Thyroid gland (tissue), 4 donors: ENCODE data around the gene CPXM2. TPM values are rescaled to one million over a fixed set of nuclear protein-coding genes. Genes with fewer than 3 reads are reported as not detected.
A peak's percentile ranks its signal among the peaks of the same experiment; 100 is the strongest.

Experiments
- DNase-seq, 2 donors: peaks; one replicate each; pipeline ENCODE4 v3.0.0-alpha.2; 2019
- H3K27ac ChIP-seq, 3 donors: fragments of 200-600 bp; sonication (generic); 1 replicate in 2 of 3; 2 replicates in 1 of 3; pipeline ENCODE4 v1.5.1; 2016 to 2019; ENCODE audit warnings: mild to moderate bottlenecking in 1 of 3, moderate library complexity in 1 of 3
- H3K27me3 ChIP-seq: fragments of 200-600 bp; sonication (generic); one replicate; pipeline ENCODE4 v1.5.1; 2019
- H3K36me3 ChIP-seq, 2 donors: fragments of 200-600 bp; sonication (generic); one replicate each; pipeline ENCODE4 v1.5.1; 2016 to 2019
- H3K4me1 ChIP-seq, 2 donors: fragments of 200-600 bp; sonication (generic); one replicate each; pipeline ENCODE4 v1.5.1; 2017 to 2019
- H3K4me3 ChIP-seq, 3 donors: fragments of 200-600 bp; sonication (generic); replicated peaks in 1 of 3; 1 replicate in 2 of 3; 2 replicates in 1 of 3; pipeline ENCODE4 v1.5.1; 2016; ENCODE audit warnings: mild to moderate bottlenecking in 1 of 3
- H3K9me3 ChIP-seq: fragments of 200-600 bp; sonication (generic); one replicate; pipeline ENCODE4 v1.5.1; 2017
- CTCF ChIP-seq, 6 experiments: fragments of 200-600 bp in 3 of 6; fragments of 450-650 bp in 3 of 6; sonication (generic) in 3 of 6; IDR thresholded peaks; one replicate each; pipeline ENCODE4 v1.5.1; 2016 to 2019; ENCODE audit warnings: antibody characterized with exemption in 6 of 6, mild to moderate bottlenecking in 2 of 6, inconsistent platforms in 1 of 6, moderate library complexity in 1 of 6
- POLR2A ChIP-seq, 2 donors: fragments of 450-650 bp; IDR thresholded peaks; one replicate each; pipeline ENCODE4 v1.6.1; 2017; ENCODE audit warnings: antibody characterized with exemption in 2 of 2, mild to moderate bottlenecking in 2 of 2, moderate library complexity in 1 of 2
- WGBS, 2 donors: methylation state at CpG; one replicate each; pipeline ENCODE4 v1.1.5; 2017; 5-methylcytosine and 5-hydroxymethylcytosine counted together
- intact Hi-C: fragments of 100-400 bp; cut with DNase I; formaldehyde crosslinking; loops from one replicate; pipeline ENCODE4 v1.15.1; 2023
- total RNA-seq, 4 donors: library from RNA; depleted of rRNA; stranded (reverse); fragments of >200 nt; gene quantifications; one replicate each; pipeline ENCODE4 v1.2.3, GENCODE V29; 2016

CPXM2 gene
- total RNA-seq, 4 donors from 2014 or later, result 6.3 to 11.6 (median 8.5) TPM

DNA sequence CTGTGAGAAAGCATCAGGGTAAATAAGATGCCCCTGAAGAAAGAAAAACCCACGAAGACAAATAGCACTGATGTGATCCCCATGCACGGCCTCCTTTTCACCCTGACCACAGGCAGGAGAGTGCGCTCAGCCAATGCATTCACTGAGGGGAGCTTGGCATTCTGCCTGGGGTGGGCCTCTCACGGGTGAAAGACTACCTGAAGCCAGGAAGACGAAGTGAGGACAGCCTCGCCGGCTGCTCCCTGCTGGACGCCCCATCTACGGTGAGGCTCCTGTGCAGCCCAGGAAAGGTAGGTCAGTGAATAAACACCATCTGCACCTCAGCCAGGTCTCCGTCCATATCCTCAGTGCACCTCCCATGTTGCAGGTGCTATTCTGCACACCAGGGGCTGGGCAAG lies 32.0 kb downstream of the CPXM2 start:
- DNase-seq, result no peak
- H3K27me3 ChIP-seq, result no peaks in the 10 kb centered on the region
- intact Hi-C loops, result no loop called here
- no peaks in the 10 kb centered on the region for H3K4me1 ChIP-seq
- H3K27ac ChIP-seq, result no peak overlapping the region
- H3K9me3 ChIP-seq, result no peaks in the 10 kb centered on the region
- no peak overlapping the region for H3K4me3 ChIP-seq
- TF ChIP-seq POLR2A (IDR thresholded peaks at IDR 0.05) (no peak), CTCF (IDR thresholded peaks at IDR 0.05) (no peak)
- WGBS, 2 donors, result 67 to 71% methylated on average over 8 to 10 of the region's 10 CpGs
- no peaks in the 10 kb centered on the region for H3K36me3 ChIP-seq

DNA sequence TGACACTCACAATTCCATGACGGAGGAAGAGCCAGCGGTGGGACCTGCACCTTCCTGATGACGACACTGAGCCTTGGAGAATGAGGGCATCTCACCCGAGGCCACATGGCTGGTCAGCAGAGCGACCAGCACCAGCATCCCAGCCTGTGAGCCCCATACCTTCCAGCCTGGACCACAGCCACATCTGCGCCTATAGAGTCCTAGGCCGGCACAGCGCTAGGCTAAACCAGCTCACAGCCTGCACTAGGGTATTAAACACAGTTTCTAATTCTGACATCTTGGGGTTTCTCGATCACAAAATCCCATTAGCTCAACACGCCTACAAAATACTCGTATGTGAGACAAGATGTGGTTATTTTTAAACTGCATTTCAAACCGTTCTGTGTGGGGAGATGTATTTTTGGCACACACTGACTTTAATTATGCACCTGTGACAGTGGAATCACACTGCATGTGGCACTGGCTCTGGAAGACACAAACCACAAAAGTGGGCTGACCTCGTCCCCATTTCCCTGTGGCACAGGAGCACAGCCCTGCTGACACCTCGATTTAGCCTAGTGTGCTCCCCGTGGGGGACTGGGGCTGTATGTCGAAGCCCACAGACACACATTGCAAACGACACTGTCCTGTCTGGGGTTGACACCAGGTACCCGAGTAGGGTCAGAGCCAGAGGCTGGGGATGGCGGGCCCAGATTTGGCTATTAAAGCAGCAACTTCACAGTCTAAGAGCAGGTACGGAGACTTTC lies 32.5 kb downstream of the CPXM2 start:
- Histone ChIP-seq H3K27me3 (no peaks in the 10 kb centered on the region), H3K9me3 (no peaks in the 10 kb centered on the region), H3K4me3 (no peak overlapping the region), H3K4me1 (no peaks in the 10 kb centered on the region), H3K27ac (no peak overlapping the region), H3K36me3 (no peaks in the 10 kb centered on the region)
- WGBS, 2 donors, result 88 to 91% methylated on average over 19 to 20 of the region's 20 CpGs
- TF ChIP-seq CTCF (IDR thresholded peaks at IDR 0.05), result no peak
- no peak for TF ChIP-seq POLR2A (IDR thresholded peaks at IDR 0.05)
- intact Hi-C loops, result no loop called here
- no peak for DNase-seq

GRCh38 chr10:123858077-123858681 lies 33.4 kb downstream of the CPXM2 start:
- 42 to 57% methylated on average over 7 to 9 of the region's 9 CpGs for WGBS, 2 donors
- no peaks in the 10 kb centered on the region for H3K9me3 ChIP-seq
- no peak overlapping the region for H3K27ac ChIP-seq
- H3K4me1 ChIP-seq, result no peaks in the 10 kb centered on the region
- no peak for TF ChIP-seq POLR2A (IDR thresholded peaks at IDR 0.05)
- no peak for TF ChIP-seq CTCF (IDR thresholded peaks at IDR 0.05)
- H3K36me3 ChIP-seq, result no peaks in the 10 kb centered on the region
- no peak overlapping the region for H3K4me3 ChIP-seq
- H3K27me3 ChIP-seq, result no peaks in the 10 kb centered on the region
- peak in 1 of 2 donors; percentile 17 for DNase-seq
- intact Hi-C loops, result no loop called here

GRCh38 chr10:123857616-123858015 lies 34.0 kb downstream of the CPXM2 start:
- DNase-seq, result no peak
- Histone ChIP-seq H3K36me3 (no peaks in the 10 kb centered on the region), H3K9me3 (no peaks in the 10 kb centered on the region), H3K27ac (no peak overlapping the region), H3K4me3 (no peak overlapping the region), H3K27me3 (no peaks in the 10 kb centered on the region), H3K4me1 (no peaks in the 10 kb centered on the region)
- no peak for TF ChIP-seq CTCF (IDR thresholded peaks at IDR 0.05)
- no peak for TF ChIP-seq POLR2A (IDR thresholded peaks at IDR 0.05)
- WGBS, 2 donors, result 93 to 95% methylated on average over 19 of the region's 19 CpGs
- intact Hi-C loops, result no loop called here

GRCh38 chr10:123855008-123855684 lies 36.5 kb downstream of the CPXM2 start:
- Histone ChIP-seq H3K36me3 (no peaks in the 10 kb centered on the region), H3K4me1 (no peaks in the 10 kb centered on the region), H3K27me3 (no peaks in the 10 kb centered on the region), H3K27ac (no peak overlapping the region), H3K4me3 (no peak overlapping the region), H3K9me3 (no peaks in the 10 kb centered on the region)
- intact Hi-C loops, result no loop called here
- WGBS, 2 donors, result 66 to 72% methylated on average over 7 of the region's 7 CpGs
- no peak for DNase-seq
- TF ChIP-seq CTCF (IDR thresholded peaks at IDR 0.05) (no peak), POLR2A (IDR thresholded peaks at IDR 0.05) (no peak)
